Pancreas (tissue), 10 donors: ENCODE data around the gene ARMC10. TPM values are rescaled to one million over a fixed set of nuclear protein-coding genes. Genes with fewer than 3 reads are reported as not detected.
"Not testable (repeated sequence)": the region's sequence is repeated elsewhere in the genome, so short reads cannot be mapped to it uniquely, and the experiment has no call there.

Experiments used
- ATAC-seq, 4 donors: fragments of 200-7000 bp; cut with Tn5 transposase; one replicate each; pipeline versions ENCODE4 v1.8.0 to v1.9.1; 2020; ENCODE audit warnings: mild to moderate bottlenecking in 4 of 4, moderate library complexity in 4 of 4
- DNase-seq, 6 donors: peaks; one replicate each; pipeline ENCODE4 v3.0.0-alpha.2; 2020
- FAIRE-seq: peaks from 2 replicates; lab custom pipeline; 2012; peaks lifted over from hg19 to GRCh38; lab: Jason Lieb, UNC
- H3K27ac ChIP-seq, 4 donors: fragments of 200-600 bp; sonication (generic); 1 replicate in 3 of 4; 2 replicates in 1 of 4; pipeline versions ENCODE4 v1.5.0 to v1.8.0; 2020
- H3K27me3 ChIP-seq, 4 donors: fragments of 200-600 bp; one replicate each; pipeline ENCODE4 v1.8.0; 2021
- H3K36me3 ChIP-seq, 3 donors: fragments of 200-600 bp; sonication (generic) in 1 of 3; one replicate each; pipeline versions ENCODE4 v1.5.0 to v1.8.0; 2020 to 2021
- H3K4me1 ChIP-seq, 3 donors: fragments of 200-600 bp; one replicate each; pipeline ENCODE4 v1.8.0; 2021
- H3K4me3 ChIP-seq, 4 donors: fragments of 200-600 bp; sonication (generic) in 2 of 4; one replicate each; pipeline versions ENCODE4 v1.5.0 to v1.8.0; 2020 to 2021
- H3K9me3 ChIP-seq, 4 donors: fragments of 200-600 bp; one replicate each; pipeline ENCODE4 v1.8.0; 2021
- CTCF ChIP-seq, 4 donors: fragments of 200-600 bp; sonication (generic) in 3 of 4; IDR thresholded peaks; one replicate each; pipeline versions ENCODE4 v1.5.0 to v1.8.0; 2021; ENCODE audit warnings: antibody characterized with exemption in 4 of 4
- WGBS, 2 donors: extraction: QIAGEN DNeasy Blood & Tissue Kit; methylation state at CpG; one replicate each; pipeline ENCODE4 v1.1.7; 2013; 5-methylcytosine and 5-hydroxymethylcytosine counted together
- intact Hi-C, 3 donors: fragments of 100-400 bp; cut with DNase I; formaldehyde crosslinking; loops; one replicate each; pipeline versions ENCODE4 v1.11.1 to v1.14.2; 2022
- polyA plus RNA-seq, 2 donors: library from polyadenylated mRNA; stranded (reverse); fragments of 200-250 nt; gene quantifications; one replicate each; pipeline ENCODE4 v1.2.3, GENCODE V29; 2013
- total RNA-seq, 6 donors: library from RNA; stranded (reverse); fragmentation: NEBNext Ultra II Directional in 4 of 6; extraction: Animal tissue kit (Norgen Biotek cat#: 25700) in 4 of 6; gene quantifications; one replicate each; pipeline versions ENCODE4 v1.2.1 to v1.2.4, GENCODE V29; 2021 to 2023
- donor health status: healthy with polysubstance abuse.
- donor health status: DM: no; HTN: no; CAD: no; lungs with moderate emphysema.
- donor health status: DM: no; HTN: no; CAD: no.
- donor health status: control.
- donor health status: control.
- donor health status: Bipolar disorder and iron deficiency.
- donor health status: DM: yes; HTN: yes; CAD: no.
- donor health status: DM: no; HTN: no; CAD: no.
- donor health status: DM: no; HTN: no; CAD: no.
- donor health status: DM: yes; HTN: yes; CAD: no.

The ARMC10 gene
- total and polyA plus RNA-seq, 8 donors, result 11.5 to 27.0 (median 20.1) TPM

GRCh38 chr7:103082497-103082896, 7.6 kb downstream of the ARMC10 start:
- Histone ChIP-seq H3K27me3 (no peaks in the 10 kb centered on the region), H3K27ac (no peak overlapping the region), H3K4me3 (no peak overlapping the region), H3K9me3 (no peaks in the 10 kb centered on the region), H3K4me1 (peaks cover 0 to 2% (median under 1%) of the 10 kb centered on the region in 3 donors), H3K36me3 (peaks cover 0 to 9% (median 6%) of the 10 kb centered on the region in 3 donors)
- FAIRE-seq, result no peak
- DNase-seq, result no peak
- no peak for TF ChIP-seq CTCF (IDR thresholded peaks at IDR 0.05)
- intact Hi-C loops, result no loop called here
- ATAC-seq, result no peak
- WGBS, 2 donors, result 97 to 100% methylated on average over 1 of the region's 1 CpG

GRCh38 chr7:103083210-103083609, 8.3 kb downstream of the ARMC10 start:
- no peak for TF ChIP-seq CTCF (IDR thresholded peaks at IDR 0.05)
- H3K36me3 ChIP-seq, result peaks cover 0 to 9% (median 6%) of the 10 kb centered on the region in 3 donors
- no peaks in the 10 kb centered on the region for H3K4me1 ChIP-seq
- no peaks in the 10 kb centered on the region for H3K27me3 ChIP-seq
- intact Hi-C loops, result no loop called here
- DNase-seq, result no peak
- no peak for ATAC-seq
- no peak overlapping the region for H3K27ac ChIP-seq
- no peak for FAIRE-seq
- H3K9me3 ChIP-seq, result no peaks in the 10 kb centered on the region
- H3K4me3 ChIP-seq, result no peak overlapping the region
- WGBS, 2 donors, result 84 to 94% methylated on average over 3 of the region's 3 CpGs

DNA sequence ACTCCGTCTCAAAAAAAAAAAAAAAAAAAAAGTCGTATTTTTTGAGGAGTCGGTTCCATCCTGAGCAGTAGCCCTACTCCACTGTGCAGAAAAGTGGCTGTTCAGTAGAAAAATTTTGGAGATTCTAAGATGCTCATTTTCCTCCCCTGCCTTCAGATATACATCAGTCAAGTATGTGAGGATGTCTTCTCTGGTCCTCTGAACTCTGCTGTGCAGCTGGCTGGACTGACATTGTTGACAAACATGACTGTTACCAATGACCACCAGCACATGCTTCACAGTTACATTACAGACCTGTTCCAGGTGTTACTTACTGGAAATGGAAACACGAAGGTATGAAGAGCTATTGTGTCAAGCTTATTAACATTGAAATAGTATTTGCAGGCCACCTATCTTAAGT, 17.4 kb downstream of the ARMC10 start:
- H3K4me3 ChIP-seq, H3K27me3 ChIP-seq, H3K9me3 ChIP-seq, ATAC-seq, H3K27ac ChIP-seq, intact Hi-C loops, H3K4me1 ChIP-seq, FAIRE-seq, DNase-seq: not testable (repeated sequence)
- 66 to 81% methylated on average over 3 to 4 of the region's 4 CpGs for WGBS, 2 donors
- H3K36me3 ChIP-seq, result peaks cover 0 to 12% (median 0%) of the 10 kb centered on the region in 3 donors

DNA sequence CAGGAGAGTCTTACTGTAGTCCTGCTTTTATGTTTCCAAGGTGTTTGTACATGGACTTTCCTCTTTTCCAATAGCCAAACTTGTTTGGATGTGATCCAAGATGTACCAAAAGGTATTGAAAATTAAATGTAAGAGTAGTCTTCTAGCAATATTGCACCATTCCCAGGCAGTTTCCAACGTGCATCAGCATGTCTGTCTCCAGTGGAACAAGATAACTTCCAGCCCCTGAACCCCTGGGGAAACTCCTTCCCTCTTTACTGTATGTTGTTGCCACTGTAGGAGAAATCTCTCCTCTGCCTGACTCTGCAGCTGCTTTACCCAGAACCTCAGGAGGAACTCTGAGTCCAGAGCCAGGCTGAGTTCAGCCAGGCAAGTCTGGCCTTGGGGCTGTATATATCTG, 18.5 kb downstream of the ARMC10 start:
- no peak overlapping the region for H3K4me3 ChIP-seq
- H3K4me1 ChIP-seq, result no peaks in the 10 kb centered on the region
- no peak overlapping the region for H3K27ac ChIP-seq
- intact Hi-C loops, result no loop called here
- ATAC-seq (no peak), FAIRE-seq (no peak), DNase-seq (no peak)
- no peaks in the 10 kb centered on the region for H3K9me3 ChIP-seq
- no peaks in the 10 kb centered on the region for H3K27me3 ChIP-seq
- peaks cover 0 to 10% (median 0%) of the 10 kb centered on the region in 3 donors for H3K36me3 ChIP-seq
- WGBS, 2 donors, result 36 to 44% methylated on average over 1 of the region's 1 CpG
- TF ChIP-seq CTCF (IDR thresholded peaks at IDR 0.05), result no peak

- Histone ChIP-seq H3K27me3 (no peaks in the 10 kb centered on the region), H3K9me3 (no peaks in the 10 kb centered on the region), H3K36me3 (peaks cover 0 to 4% (median 0%) of the 10 kb centered on the region in 3 donors), H3K4me3 (no peak overlapping the region), H3K27ac (no peak overlapping the region), H3K4me1 (no peaks in the 10 kb centered on the region)
- DNase-seq (no peak), FAIRE-seq (no peak), ATAC-seq (no peak)
- WGBS, 2 donors, result 38 to 47% methylated on average over 3 of the region's 3 CpGs
- TF ChIP-seq CTCF (IDR thresholded peaks at IDR 0.05), result no peak
- intact Hi-C loops, result no loop called here
These were observed 19.2 kb downstream of the ARMC10 start for GRCh38 chr7:103094102-103094501.

GRCh38 chr7:103095558-103095957, 20.6 kb downstream of the ARMC10 start:
- WGBS, 2 donors, result 92 to 99% methylated on average over 2 of the region's 2 CpGs
- H3K9me3 ChIP-seq, H3K27me3 ChIP-seq, intact Hi-C loops, H3K4me3 ChIP-seq, ATAC-seq, H3K27ac ChIP-seq, DNase-seq, H3K36me3 ChIP-seq, H3K4me1 ChIP-seq, FAIRE-seq: not testable (repeated sequence)
